HG02852 (cell line): ENCODE data around the gene KRT80.

Source experiments
- ATAC-seq: cut with Tn5 transposase; IDR thresholded peaks from one replicate; pipeline ENCODE4 v1.9.1; 2021; ENCODE audit warnings: mild to moderate bottlenecking, moderate library complexity; ENCODE audit not compliant: unreplicated experiment

KRT80 gene

DNA sequence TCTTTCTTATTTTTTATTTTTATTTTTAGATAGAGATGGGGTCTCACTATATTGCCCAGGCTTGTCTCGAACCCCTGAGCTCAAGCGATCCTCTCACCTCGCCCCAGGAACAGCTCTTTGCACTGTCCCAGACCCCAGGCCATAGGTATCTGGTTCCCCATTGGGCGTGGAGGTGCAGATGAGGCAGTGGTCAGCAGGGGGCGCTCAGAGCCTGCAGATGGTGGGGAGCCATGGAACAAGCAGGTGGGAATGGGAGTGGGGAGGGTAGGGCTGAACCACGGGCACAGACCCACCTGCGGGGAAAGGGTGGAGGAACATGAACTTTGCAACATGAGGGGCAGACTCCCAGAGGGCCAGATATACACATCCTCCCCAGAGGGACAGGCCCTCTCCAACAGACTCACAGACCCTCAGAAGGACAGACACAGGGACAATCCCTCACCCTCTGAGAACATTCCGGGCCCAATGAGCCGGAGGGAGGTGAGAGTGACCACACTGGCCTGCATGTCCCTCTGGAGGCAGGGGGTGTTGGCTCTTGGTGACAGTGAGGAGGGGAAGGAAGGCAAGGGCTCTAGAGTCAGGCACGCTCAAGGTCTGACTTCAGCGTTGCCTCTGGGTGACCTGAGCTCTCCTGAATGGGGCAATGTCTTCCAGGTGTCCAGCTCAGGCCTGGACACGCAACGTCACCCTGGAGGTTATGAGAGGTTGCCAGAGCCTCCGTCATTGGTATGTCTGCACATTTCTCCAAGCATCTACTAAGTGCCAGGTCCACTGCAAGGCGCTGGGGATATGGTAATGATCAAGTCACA is 34.9 kb downstream of the KRT80 start:
- no peak for ATAC-seq

DNA sequence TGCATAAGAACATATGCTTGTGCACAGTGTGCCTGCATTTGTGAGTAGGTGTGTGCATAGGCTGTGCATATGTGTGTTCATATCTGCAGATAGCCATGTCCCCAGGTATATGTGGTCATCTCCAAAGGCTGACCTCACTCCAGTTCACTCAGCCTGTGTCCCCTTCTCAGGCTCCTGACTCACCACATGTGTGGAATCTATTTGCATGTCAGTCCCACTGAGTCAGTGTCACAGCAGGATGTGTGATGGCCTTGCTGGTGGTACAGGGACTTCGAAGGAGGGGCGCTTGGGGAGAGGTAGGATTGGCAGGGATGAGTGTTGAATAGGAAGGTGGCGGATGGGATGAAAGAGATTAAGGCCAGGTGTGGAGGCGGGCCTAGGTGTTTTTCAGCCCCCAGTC is 35.5 kb downstream of the KRT80 start:
- ATAC-seq, result no peak

DNA sequence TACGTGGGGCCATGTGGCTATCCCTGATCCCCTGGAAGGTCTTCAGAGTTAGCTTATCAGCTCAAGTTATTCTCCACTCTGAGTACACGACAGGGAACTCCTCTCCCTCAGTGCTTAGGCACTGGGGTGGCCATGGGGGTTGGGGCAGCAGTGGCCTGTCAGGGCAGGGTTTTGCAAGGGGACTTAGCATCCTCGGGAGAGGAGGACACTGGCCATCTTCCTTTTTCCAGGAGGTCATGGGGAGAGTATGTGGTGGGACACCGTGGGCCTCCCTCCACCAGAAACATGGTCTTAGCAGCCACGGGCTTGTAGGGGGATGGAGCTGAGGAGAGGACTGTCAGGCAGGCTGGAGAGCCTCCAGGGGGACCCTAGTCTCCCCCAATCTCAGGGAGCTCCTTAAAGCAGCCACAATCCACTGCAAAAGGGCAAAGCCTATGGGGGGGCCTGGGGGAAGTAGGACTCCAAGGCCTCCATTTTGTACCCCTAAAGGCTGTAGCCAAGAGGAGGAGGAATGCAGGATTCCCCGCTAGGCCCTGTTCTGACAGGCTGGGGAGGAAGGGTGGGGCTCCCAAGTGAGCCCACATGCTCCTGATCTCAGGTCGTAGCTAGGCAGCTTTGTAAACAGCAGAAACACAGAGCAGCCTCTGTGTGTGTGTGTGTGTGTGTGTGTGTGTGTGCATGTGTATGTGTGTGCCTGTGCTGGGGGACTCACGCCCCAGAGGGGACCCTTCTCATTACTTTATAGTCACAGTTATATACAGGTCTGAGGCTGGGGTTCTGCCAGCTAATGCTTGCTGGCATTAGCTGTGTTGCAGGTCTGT is 36.6 kb downstream of the KRT80 start:
- no peak for ATAC-seq

DNA sequence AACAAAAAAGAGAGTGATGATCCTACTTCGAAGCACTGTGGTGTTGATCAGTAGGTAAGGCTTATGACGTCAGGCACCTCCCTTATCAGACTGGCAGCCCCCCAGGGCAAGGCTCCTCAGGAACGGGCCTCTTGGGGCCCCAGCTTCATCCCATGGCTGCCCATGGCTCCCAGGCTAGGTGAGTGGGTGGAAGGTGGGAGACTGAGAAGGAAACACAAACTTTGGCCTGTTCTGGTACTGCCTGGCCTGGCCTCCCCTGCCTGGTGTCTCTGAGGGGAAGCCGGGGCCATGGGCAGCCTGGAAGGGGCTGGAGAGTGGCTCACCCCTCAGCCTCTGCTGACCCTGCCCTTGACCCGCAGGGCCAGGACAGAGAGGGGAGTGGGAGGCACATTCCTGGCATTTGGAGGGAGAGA is 38.9 kb downstream of the KRT80 start:
- ATAC-seq, result no peak

DNA sequence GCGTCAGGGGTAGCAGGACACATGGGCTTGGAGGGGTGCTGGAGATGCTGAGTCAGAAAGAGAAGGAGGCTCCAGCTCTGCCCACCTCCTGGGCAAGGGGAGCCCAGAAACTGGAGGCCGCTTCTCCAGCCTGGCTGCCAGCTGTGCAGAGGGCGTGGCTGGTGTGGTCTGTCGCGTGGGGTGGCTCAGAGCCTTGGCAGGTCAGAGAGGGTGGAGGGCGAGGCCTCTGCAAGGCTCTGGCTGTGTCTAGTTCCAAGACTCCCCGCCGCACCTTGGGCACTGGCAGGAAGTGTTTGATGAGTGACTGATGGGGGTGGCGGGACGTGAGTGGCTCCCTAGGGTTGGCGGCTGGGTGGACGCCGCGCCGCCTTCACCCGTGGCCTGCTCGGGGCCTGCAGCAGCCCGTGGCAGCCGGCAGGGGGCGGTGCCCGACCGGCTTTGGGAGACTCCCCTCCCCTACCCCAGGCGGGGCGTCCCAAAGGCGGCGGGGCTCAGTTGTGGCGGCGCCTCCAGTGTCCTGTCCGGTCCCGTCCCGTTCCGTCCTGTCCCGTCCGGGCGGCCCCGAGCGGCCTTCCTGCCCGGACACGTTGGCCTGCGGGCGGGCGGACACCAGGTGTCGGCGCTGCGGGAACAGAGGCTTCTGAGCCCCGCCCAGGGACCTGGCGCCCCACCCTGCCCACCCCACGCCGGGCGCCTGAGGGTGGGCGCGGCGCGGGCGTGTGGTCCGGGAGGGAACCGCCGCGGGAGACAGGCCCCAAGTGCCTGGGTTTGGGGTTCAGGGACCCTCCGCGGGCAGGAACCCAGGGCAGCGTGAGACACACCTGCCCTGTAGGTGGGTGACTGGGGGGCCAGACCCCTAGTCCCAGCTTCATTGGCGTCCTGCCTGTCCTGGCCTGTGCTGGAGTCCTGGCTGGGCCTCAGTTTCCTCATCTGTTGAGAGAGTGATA is 39.7 kb downstream of the KRT80 start:
- ATAC-seq, result no peak

DNA sequence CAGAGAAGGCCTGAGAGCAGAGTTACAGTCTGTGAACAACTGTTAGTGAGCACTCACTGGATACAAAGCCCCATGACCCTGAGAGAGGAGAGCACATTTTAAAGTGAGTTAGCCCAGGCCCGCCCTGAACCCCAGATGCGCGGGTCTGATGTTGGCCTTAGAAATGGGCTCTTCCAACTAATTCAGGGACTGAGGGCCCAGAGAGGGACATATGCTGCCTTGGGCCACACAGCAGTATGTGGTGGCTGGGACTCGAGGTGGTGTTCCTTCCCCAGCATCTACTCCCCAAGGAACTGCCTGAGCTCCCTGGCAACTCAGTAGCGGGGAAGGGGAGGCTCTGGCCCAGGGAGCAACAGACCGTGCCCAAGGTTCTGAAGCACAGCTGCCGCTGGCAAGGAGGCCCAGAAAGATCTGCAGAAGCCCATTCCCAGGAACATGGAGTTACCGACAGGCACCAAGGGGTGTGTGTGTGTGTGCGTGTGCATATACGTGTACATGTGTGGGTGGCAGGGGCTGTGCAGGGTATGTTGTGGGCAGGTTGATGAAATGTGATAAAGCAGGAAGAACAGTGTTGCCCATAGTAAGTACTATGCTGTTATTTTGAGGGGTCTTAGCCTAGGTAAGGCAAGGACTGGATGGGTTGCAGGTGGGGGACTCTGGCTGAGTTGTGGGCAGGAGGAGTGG is 40.5 kb downstream of the KRT80 start:
- ATAC-seq, result no peak

DNA sequence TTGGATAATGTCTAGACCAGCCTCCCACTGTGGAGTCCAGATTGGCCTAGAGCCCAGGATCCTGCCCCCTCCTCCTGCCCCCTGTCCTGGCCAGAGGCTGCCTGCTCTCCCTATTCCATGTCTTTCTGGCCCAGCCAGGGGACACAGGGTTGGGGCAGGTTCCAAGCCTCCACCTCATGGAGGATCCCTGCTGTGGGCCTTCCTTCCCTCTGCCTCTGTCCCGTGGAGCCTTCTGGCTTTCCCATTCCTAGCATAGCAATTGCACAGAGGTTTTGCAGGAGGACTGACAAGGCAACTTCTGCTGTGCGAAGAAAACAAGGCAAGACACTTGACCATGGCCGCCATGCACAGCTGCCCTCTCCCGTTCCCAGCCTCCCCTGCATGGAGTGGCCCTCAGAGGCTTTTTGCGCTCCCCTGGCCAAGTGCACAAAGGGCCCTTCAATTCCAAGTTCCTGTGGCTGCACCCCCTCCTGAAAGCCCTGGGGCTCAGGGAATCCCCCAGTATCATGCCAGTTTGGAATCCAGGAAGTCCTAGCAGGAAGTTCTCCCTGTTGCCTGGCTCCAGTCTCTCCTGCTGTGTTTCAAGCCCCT is 42.1 kb downstream of the KRT80 start:
- ATAC-seq, result no peak

DNA sequence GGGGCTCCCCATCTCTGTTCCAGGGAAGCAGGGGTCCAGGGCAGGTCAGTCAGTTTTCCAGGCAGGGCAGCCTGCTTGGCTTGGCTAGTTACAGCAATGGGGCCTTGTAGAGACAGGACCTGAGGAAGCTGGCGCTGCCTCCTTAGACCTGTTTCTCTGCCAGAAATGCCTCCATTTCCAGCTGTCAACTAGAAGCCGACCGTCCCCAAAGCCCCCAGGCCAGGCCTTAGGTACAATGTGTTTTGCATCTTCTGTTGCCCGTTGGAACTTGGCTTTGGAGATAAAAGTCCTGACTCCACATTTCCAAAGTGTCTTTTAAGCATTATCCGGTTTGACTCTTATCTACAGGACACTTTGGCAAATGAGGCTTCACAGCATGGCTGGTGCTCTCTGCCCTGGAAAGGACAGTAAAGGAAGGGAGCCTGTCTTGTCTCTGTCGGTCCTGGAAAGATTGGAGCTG is 42.6 kb downstream of the KRT80 start:
- ATAC-seq, result no peak

DNA sequence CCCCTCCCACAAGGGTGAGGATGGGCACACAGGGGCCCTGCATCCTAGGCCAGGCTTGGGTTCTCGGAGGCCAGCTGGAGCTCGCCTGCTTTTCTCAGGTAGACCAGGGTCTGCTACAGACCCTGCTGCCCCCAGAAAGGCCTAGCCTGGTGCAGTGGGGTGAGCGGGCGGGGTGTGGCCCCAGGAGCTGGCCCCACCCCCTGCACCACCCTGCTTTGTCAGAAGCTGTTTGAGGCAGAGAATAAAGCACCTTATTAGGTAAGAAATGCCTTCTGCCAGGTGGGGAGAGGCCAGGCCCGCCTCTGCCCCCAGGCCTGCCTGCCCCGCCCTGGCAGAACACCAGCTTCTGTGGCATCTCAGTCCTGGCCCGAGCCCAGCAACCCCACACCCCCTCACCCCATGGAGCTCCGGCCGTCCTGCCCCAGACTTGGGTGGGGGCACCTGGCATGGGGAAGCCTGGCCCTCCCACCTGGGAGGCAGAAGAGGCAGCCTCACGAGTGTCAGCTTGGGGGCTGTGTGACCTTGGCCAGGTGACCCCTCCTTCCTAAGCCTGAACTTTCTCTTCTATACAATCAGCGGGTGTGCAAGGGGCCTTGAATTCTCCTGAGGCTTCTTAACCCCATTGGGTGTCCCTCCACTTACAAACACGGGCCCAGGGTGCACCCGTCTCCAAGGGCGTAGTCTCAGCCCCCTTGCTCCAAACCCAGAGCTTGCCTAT is 43.2 kb downstream of the KRT80 start:
- no peak for ATAC-seq

DNA sequence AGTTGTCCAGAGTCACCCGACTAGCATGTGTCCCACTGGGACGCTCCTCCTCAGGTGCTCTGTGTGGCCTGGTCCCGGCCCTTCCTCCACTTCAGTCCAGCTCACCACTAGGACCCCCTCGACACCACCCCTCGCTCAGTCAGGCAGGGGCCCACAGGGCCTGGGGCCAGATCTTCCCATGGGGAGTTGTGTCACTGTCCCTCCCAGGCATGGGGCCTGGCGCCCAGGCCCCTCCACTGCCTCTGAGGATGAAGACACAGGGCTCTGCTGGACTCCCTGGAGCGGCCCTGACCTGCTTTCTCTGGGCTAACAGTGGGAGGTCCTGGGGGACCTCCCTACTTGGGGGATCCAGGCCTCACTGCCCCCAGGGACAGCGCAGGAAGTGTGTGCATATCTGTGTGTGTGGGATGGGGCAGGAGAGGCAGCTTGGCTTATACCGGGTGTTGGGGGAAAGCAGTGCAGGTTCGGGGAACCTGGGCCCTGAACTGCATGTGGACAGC is 43.8 kb downstream of the KRT80 start:
- ATAC-seq, result no peak

DNA sequence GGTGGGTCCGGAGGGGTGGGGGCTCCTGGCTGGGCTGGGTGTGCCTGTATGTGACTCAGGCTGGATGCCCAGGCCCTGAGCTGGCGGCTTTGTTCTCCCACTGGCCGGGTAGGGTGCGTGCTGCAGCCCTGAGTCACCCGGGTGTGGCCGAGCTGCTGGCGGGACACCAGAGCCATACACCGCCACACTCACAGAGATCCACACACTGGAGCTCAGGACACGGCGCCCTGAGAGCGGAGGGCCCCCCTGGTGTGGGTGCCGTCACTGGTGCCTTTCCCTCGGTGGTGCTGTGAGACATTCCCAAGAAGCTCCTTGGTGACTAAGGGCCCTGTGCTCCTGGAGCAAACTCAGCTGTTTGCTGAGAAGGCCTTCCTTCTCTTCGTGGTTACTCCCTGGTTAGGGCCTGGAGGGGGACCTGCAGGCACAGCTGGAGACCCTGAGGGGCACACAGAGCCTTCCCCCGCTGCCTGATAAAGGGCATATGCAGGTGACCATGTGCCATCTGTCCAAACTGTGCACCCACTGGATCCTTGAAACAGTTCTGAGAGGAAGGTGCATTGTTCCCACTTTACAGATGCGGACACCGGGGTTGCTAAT is 44.3 kb downstream of the KRT80 start:
- ATAC-seq, result no peak

DNA sequence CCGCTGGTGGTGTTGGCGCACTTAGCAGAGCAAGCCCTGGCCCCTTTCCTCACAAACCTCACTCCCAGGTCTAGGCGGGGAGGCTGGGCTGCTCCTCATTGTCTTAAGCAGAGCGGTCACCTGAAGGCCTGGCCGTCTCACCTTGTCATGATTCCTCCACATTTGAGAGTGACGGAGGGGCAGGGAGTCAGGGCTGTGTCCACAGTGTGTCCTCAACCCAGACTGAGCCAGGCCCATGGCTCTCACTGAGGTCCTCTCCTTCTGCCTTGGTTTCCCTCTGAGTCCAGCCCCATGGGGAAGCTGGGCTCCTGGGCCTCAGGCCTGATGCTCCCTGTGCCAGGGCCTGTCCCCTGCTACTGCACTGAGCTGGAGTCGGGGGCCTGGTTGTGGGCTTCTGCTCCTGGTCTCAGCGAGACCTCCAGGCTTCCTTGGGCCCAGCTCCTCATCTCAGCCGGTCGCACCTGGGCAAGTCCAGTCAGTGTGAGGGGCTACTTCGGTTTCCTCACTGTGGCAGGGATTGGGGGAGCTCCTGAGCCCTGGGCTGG is 44.9 kb downstream of the KRT80 start:
- no peak for ATAC-seq

DNA sequence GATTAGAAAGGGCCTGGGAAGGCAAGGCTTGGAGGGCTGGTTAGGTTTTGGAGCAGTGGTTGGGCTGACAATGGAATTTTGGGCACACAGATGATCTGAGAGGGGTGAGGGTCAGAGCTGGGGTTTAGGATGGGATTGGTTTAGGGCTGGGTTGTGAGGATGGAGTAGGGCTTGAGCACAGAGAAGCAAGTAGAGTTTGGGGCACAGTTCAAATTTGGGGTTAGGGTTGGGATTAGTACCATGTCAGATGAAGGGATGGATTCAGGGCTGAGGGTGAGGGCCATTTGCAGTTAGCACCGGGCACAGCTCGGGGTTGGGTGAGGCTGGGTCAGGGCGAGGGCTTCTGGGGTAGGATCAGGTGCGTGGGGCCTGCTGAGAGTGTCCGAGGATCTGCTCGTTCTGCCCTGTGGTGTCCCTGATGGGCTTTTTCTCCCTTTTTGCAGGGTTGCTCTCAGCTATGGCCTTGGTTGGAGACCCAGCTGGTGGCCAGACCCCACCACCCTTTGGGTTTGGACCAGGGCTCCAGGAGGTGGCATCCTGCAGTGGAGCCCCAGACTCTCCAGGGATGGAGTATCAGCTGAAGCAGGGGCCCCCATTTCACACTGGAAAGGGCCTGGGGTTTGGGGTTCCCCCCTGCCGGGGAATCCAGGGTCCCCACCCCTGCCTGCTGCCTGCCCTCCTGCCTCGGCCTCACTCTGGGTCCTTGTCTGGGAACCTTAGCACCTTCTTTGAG is 45.6 kb downstream of the KRT80 start:
- no peak for ATAC-seq

DNA sequence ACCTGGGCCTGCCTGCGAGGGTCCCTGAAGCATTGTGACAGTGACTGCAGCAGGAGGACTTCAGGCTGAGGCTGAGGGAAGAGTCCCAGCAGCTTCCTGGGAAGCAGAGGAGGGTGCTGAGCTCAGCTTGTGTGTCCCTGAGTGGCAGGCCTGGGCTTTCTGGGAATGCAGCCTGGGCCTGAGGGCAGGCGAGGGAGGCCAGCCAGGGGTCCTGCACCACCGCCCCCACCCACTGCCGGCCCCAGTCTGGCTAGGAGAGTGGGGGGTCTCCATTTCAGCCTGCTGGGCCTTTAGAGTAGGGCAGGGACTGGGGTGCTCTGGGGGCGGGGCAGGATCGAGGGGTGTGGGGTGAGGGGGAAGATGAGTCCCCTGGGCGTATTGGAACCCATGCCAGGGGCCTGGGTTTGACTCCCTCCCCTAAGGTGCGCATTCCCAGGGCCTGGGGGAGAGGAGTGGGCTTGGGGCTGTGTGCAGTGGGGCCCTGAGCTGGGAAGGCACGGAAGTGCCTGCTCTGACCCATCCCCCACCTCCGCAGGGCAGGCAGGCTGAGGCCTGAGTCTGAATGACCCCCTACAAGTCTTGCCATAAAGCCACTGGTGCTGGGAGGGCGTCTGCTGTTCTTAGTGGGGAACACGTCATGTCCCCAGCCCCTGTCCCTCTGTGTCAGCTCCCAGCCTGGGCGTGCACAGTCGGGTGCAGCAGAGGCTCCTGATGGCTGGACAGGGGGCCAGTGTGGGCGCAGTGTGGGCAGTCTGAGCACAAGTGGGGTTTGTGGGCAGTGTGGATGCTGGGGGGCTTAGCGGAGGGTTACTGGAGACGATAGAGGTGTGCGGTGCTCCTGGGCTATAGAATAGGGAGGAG is 46.4 kb downstream of the KRT80 start:
- ATAC-seq, result no peak

DNA sequence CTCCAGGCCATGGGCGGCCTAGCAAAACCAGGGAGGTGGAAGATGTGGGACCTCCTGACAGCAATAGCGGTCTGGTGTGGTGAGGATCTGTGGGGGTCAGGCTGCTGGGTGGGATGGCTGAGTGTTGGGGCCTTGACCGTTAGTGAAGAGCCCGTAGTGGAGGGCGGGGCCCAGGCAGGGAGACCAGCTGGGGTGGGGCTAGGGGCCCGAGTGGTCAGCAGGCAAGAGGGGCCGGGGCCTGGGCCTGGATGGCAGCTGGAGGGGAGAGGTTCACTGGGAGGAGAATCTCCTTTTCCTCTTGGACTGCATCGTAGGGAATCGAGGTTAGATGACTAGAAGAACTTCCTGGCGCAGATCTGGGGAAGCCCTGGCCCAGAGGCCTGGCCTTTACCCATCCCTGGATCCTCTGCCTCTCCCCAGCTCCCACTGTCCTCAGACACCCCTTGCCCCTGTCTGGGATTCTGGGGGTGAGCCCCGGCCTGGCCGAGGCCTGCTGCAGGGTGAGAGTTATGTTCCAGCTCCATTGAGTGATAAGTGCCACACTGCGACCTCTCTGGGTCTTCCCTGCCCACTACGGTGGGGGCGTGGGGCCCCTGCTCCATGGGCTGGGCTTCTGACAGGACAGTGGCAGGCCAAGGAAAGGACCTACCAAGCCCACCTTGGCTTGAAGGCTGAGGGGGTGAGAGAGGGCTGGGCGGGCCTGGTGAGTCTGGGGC is 47.1 kb downstream of the KRT80 start:
- no peak for ATAC-seq

DNA sequence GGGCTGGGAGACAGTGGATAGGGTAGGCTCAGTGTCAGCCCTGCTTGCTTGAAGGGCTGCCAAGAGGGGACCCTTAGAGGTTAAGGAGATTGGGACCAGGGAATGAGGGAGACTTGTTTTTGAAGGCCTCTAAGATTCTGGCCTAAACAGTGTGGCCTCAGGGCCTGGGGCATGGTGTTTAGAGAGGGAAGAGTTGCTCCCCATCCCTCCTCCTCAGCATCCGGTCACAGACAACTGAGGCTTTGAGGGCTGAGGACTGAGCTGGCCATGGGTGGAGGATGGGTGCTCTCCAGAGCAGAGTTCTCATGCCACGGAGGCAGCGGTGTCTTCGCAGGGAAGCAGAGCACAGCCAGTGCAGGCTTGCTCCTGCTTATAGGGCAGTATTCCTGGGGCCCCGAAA is 49.4 kb downstream of the KRT80 start:
- ATAC-seq, result no peak
